Measurements from ENCODE around the gene TLDC2. TPM values are rescaled to one million over a fixed set of nuclear protein-coding genes. Genes with fewer than 3 reads are reported as not detected.
"Not testable (repeated sequence)": the region's sequence is repeated elsewhere in the genome, so short reads cannot be mapped to it uniquely, and the experiment has no call there.

The TLDC2 gene
- total RNA-seq, 1 experiment from 2014 or later, result 0.17 TPM

DNA sequence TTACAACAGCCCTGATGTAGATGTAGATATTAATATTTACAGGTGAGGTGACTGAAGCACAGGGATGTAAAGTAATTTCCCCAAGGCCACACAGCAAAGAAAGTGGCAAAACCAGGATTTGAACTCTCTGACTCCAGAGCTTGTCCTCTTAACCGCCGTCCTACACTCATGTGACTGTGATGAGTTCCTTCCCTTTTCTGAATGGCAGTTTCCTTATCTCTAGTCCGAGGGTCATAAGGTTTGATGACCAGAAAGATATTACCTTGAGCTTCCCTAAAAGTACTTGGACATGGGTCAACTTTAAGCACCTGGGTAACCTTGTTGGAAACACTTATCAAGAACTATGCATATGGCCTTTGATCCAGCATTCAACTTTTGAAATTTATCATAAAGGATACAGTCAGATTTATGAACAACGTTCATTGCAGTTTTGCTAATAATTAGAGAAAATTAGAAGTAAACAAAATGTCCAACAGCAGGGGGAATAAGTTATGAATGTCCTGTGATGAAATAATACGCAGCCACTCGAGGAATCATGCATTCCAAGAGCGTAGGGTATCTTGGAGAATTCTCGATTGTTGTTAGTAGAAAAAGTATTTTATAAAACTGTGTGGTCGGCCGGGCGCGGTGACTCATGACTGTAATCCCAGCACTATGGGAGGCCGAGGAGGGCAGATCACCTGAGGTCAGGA is 2.3 kb upstream of the TLDC2 start (continued):
- TF ChIP-seq ZNF219 (CRISPR knock-in tag; IDR thresholded peaks at IDR 0.05; ENCODE audit: borderline replicate concordance), result no peak
- TF ChIP-seq NR1H2 (CRISPR knock-in tag; IDR thresholded peaks at IDR 0.05), result no peak

DNA sequence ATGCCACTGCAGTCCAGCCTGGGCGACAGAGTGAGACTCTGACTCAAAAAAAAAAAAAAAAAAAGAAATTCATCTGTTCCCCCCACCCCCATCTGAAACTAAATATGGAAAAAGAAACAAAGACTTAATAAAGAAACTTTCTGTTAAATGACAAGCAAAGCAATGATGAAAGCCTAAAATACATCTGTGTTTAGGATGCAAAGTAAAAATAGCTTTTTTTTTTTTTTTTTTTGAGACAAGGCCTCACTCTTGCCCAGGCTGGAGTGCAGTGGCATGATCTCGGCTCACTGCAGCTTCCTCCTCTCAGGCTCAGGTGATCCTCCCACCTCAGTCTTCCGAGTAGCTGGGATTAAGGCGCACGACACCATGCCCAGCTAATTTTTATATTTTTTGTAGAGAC is 845 bp upstream of the TLDC2 start:
- H3K4me3 Mint-ChIP-seq; H3K36me3 Mint-ChIP-seq; H3K27ac Mint-ChIP-seq; ATAC-seq; H3K9me3 Mint-ChIP-seq; DNase-seq (ENCODE audit: low spot score); H3K4me1 Mint-ChIP-seq; H3K27me3 Mint-ChIP-seq (ENCODE audit: low read depth): not testable (repeated sequence)
- ChIA-PET CTCF (interaction anchor here (0.6 to 2.9 kb wide), 6 partner anchors 10 to 174 kb away, joined by 3 to 8 read pairs (median 5); a partner anchor contains a TSS), POLR2A (interaction anchor here (0.6 kb wide), 1 partner anchor 40 kb away, joined by 4 read pairs; no protein-coding TSS in a partner anchor)

- Mint-ChIP-seq H3K4me1 (no peaks in the 10 kb centered on the region), H3K4me3 (no peak overlapping the region), H3K27ac (no peak overlapping the region), H3K36me3 (no peaks in the 10 kb centered on the region), H3K27me3 (ENCODE audit: low read depth) (no peaks in the 10 kb centered on the region), H3K9me3 (no peaks in the 10 kb centered on the region)
- CTCF ChIA-PET, result interaction anchor here (1.8 to 2.9 kb wide), 3 partner anchors 13 to 68 kb away, joined by 6 to 8 read pairs (median 7); a partner anchor contains a TSS
- no peak for DNase-seq (ENCODE audit: low spot score)
- no peak for ATAC-seq
- TF ChIP-seq PRDM15 (CRISPR knock-in tag; IDR thresholded peaks at IDR 0.05) (no peak), TEAD1 (CRISPR knock-in tag; IDR thresholded peaks at IDR 0.05) (no peak), NR1H2 (CRISPR knock-in tag; IDR thresholded peaks at IDR 0.05) (no peak), ZBTB21 (CRISPR knock-in tag; IDR thresholded peaks at IDR 0.05; ENCODE audit: borderline replicate concordance) (no peak)
- TF ChIP-seq, protein P1, sequence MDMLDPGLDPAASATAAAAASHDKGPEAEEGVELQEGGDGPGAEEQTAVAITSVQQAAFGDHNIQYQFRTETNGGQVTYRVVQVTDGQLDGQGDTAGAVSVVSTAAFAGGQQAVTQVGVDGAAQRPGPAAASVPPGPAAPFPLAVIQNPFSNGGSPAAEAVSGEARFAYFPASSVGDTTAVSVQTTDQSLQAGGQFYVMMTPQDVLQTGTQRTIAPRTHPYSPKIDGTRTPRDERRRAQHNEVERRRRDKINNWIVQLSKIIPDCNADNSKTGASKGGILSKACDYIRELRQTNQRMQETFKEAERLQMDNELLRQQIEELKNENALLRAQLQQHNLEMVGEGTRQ (CRISPR knock-in tag; IDR thresholded peaks at IDR 0.05), result no peak
- TF ChIP-seq, protein P2, sequence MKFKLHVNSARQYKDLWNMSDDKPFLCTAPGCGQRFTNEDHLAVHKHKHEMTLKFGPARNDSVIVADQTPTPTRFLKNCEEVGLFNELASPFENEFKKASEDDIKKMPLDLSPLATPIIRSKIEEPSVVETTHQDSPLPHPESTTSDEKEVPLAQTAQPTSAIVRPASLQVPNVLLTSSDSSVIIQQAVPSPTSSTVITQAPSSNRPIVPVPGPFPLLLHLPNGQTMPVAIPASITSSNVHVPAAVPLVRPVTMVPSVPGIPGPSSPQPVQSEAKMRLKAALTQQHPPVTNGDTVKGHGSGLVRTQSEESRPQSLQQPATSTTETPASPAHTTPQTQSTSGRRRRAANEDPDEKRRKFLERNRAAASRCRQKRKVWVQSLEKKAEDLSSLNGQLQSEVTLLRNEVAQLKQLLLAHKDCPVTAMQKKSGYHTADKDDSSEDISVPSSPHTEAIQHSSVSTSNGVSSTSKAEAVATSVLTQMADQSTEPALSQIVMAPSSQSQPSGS (CRISPR knock-in tag; IDR thresholded peaks at IDR 0.05; ENCODE audit: borderline replicate concordance, low read depth), result no peak
- POLR2A ChIA-PET, result no interaction called here
Measured at GRCh38 chr20:36876473-36876833, 515 bp downstream of the TLDC2 start.

GRCh38 chr20:36878941-36879340 is 3.0 kb downstream of the TLDC2 start:
- H3K4me3 Mint-ChIP-seq, result no peak overlapping the region
- H3K27me3 Mint-ChIP-seq (ENCODE audit: low read depth), result no peaks in the 10 kb centered on the region; the same call in 1 of the 2 replicates
- POLR2A ChIA-PET, result no interaction called here
- CTCF ChIA-PET, result no interaction called here
- ATAC-seq (no peak), DNase-seq (ENCODE audit: low spot score) (no peak)
- no peaks in the 10 kb centered on the region for H3K4me1 Mint-ChIP-seq
- H3K36me3 Mint-ChIP-seq, result no peaks in the 10 kb centered on the region
- H3K27ac Mint-ChIP-seq, result no peak overlapping the region
- H3K9me3 Mint-ChIP-seq, result no peaks in the 10 kb centered on the region
- no peak for TF ChIP-seq NFATC4 (CRISPR knock-in tag; IDR thresholded peaks at IDR 0.05)
- TF ChIP-seq, protein P3, sequence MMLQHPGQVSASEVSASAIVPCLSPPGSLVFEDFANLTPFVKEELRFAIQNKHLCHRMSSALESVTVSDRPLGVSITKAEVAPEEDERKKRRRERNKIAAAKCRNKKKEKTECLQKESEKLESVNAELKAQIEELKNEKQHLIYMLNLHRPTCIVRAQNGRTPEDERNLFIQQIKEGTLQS (CRISPR knock-in tag; conservative IDR thresholded peaks at IDR 0.05), result no peak
- no peak for TF ChIP-seq SMAD3 (CRISPR knock-in tag; IDR thresholded peaks at IDR 0.05; ENCODE audit: borderline replicate concordance)
- no peak for TF ChIP-seq ZNF396 (CRISPR knock-in tag; IDR thresholded peaks at IDR 0.05; ENCODE audit: borderline replicate concordance)
- TF ChIP-seq, protein P4, sequence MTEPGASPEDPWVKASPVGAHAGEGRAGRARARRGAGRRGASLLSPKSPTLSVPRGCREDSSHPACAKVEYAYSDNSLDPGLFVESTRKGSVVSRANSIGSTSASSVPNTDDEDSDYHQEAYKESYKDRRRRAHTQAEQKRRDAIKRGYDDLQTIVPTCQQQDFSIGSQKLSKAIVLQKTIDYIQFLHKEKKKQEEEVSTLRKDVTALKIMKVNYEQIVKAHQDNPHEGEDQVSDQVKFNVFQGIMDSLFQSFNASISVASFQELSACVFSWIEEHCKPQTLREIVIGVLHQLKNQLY (CRISPR knock-in tag; IDR thresholded peaks at IDR 0.05), result no peak
- TF ChIP-seq ZNF425 (CRISPR knock-in tag; conservative IDR thresholded peaks at IDR 0.05), result no peak
- no peak for TF ChIP-seq ETV6 (CRISPR knock-in tag; IDR thresholded peaks at IDR 0.05)
- no peak for TF ChIP-seq ZNF138 (CRISPR knock-in tag; conservative IDR thresholded peaks at IDR 0.05)
- no peak for TF ChIP-seq CDX4 (CRISPR knock-in tag; IDR thresholded peaks at IDR 0.05; ENCODE audit: borderline replicate concordance)
- TF ChIP-seq JUN (CRISPR knock-in tag; IDR thresholded peaks at IDR 0.05), result no peak

All from WTC11 (cell line).